HEK293 (cell line): Measurements from ENCODE around the gene FASTK.
A peak's percentile ranks its signal among the peaks of the same experiment; 100 is the strongest.

Source experiments
- EGR2 ChIP-seq: fragments of 450-650 bp; formaldehyde crosslinking; IDR thresholded peaks from 2 replicates; pipeline ENCODE4 v1.5.1; 2016; ENCODE audit warnings: low read depth, missing biosample characterization, missing genetic modification characterization
- GLIS2 ChIP-seq: fragments of 450-650 bp; formaldehyde crosslinking; IDR thresholded peaks from 2 replicates; pipeline ENCODE4 v1.5.1; 2016; ENCODE audit warnings: missing biosample characterization, missing genetic modification characterization
- IKZF3 ChIP-seq: fragments of 450-650 bp; IDR thresholded peaks from 2 replicates; pipeline ENCODE4 v1.5.0; 2018; ENCODE audit warnings: missing biosample characterization, mild to moderate bottlenecking, missing genetic modification characterization, moderate library complexity
- KLF1 ChIP-seq: fragments of 450-650 bp; formaldehyde crosslinking; IDR thresholded peaks from 2 replicates; pipeline ENCODE4 v1.5.1; 2016; ENCODE audit warnings: missing biosample characterization, missing genetic modification characterization
- PATZ1 ChIP-seq: fragments of 450-650 bp; formaldehyde crosslinking; IDR thresholded peaks from 2 replicates; pipeline ENCODE4 v1.5.1; 2016; ENCODE audit warnings: missing biosample characterization, missing genetic modification characterization
- PRDM1 ChIP-seq: fragments of 450-650 bp; formaldehyde crosslinking; IDR thresholded peaks from 2 replicates; pipeline ENCODE4; 2016; ENCODE audit warnings: missing biosample characterization, missing genetic modification characterization
- YY2 ChIP-seq: fragments of 450-650 bp; formaldehyde crosslinking; IDR thresholded peaks from 2 replicates; pipeline ENCODE4 v1.5.1; 2016; ENCODE audit warnings: missing biosample characterization, missing genetic modification characterization
- ZBTB48 ChIP-seq: fragments of 450-650 bp; formaldehyde crosslinking; IDR thresholded peaks from 2 replicates; pipeline ENCODE4 v1.5.1; 2016; ENCODE audit warnings: missing biosample characterization, missing genetic modification characterization
- ZBTB6 ChIP-seq: fragments of 450-650 bp; formaldehyde crosslinking; IDR thresholded peaks from 2 replicates; pipeline ENCODE4 v1.5.1; 2017; ENCODE audit warnings: missing biosample characterization, missing genetic modification characterization
- ZEB2 ChIP-seq: fragments of 450-650 bp; formaldehyde crosslinking; IDR thresholded peaks from 2 replicates; pipeline ENCODE4 v1.5.1; 2016; ENCODE audit warnings: missing biosample characterization, missing genetic modification characterization
- ZFP69B ChIP-seq: fragments of 450-650 bp; formaldehyde crosslinking; IDR thresholded peaks from 2 replicates; pipeline ENCODE4 v1.5.1; 2016; ENCODE audit warnings: missing biosample characterization, missing genetic modification characterization
- ZIC2 ChIP-seq: fragments of 450-650 bp; formaldehyde crosslinking; IDR thresholded peaks from 2 replicates; pipeline ENCODE4 v1.5.1; 2016; ENCODE audit warnings: missing biosample characterization, missing genetic modification characterization
- ZNF133 ChIP-seq: fragments of 450-650 bp; formaldehyde crosslinking; IDR thresholded peaks from 2 replicates; pipeline ENCODE4 v1.5.1; 2016; ENCODE audit warnings: missing biosample characterization, missing genetic modification characterization
- ZNF174 ChIP-seq: fragments of 450-650 bp; formaldehyde crosslinking; IDR thresholded peaks from 2 replicates; pipeline ENCODE4 v1.5.0; 2017; ENCODE audit warnings: missing biosample characterization, mild to moderate bottlenecking, missing genetic modification characterization
- ZNF175 ChIP-seq: fragments of 450-650 bp; formaldehyde crosslinking; IDR thresholded peaks from 2 replicates; pipeline ENCODE4 v1.5.1; 2016; ENCODE audit warnings: missing biosample characterization, missing genetic modification characterization
- ZNF211 ChIP-seq: fragments of 450-650 bp; formaldehyde crosslinking; IDR thresholded peaks from 2 replicates; pipeline ENCODE4 v1.5.1; 2016; ENCODE audit warnings: low read depth, missing biosample characterization, missing genetic modification characterization
- ZNF280C ChIP-seq: fragments of 450-650 bp; formaldehyde crosslinking; IDR thresholded peaks from 2 replicates; pipeline ENCODE4 v1.5.1; 2016; ENCODE audit warnings: missing biosample characterization, missing genetic modification characterization
- ZNF324 ChIP-seq: fragments of 450-650 bp; formaldehyde crosslinking; IDR thresholded peaks from 2 replicates; pipeline ENCODE4 v1.5.1; 2016; ENCODE audit warnings: missing biosample characterization, missing genetic modification characterization
- ZNF335 ChIP-seq: fragments of 450-650 bp; formaldehyde crosslinking; conservative IDR thresholded peaks from 2 replicates; pipeline ENCODE4 v1.5.1; 2016; ENCODE audit warnings: missing biosample characterization, missing genetic modification characterization
- ZNF404 ChIP-seq: fragments of 450-650 bp; formaldehyde crosslinking; IDR thresholded peaks from 2 replicates; pipeline ENCODE4 v1.5.1; 2017; ENCODE audit warnings: missing biosample characterization, missing genetic modification characterization
- ZNF558 ChIP-seq: fragments of 450-650 bp; formaldehyde crosslinking; IDR thresholded peaks from 2 replicates; pipeline ENCODE4 v1.5.1; 2016; ENCODE audit warnings: missing biosample characterization, missing genetic modification characterization
- ZNF561 ChIP-seq: fragments of 450-650 bp; IDR thresholded peaks from 2 replicates; pipeline ENCODE4 v1.5.1; 2018; ENCODE audit warnings: missing biosample characterization, missing genetic modification characterization, borderline replicate concordance
- ZNF600 ChIP-seq: fragments of 450-650 bp; formaldehyde crosslinking; IDR thresholded peaks from 2 replicates; pipeline ENCODE4 v1.5.1; 2016; ENCODE audit warnings: missing biosample characterization, missing genetic modification characterization
- ZNF623 ChIP-seq: fragments of 450-650 bp; formaldehyde crosslinking; IDR thresholded peaks from 2 replicates; pipeline ENCODE4 v1.5.1; 2016; ENCODE audit warnings: missing biosample characterization, missing genetic modification characterization
- ZNF629 ChIP-seq: fragments of 450-650 bp; formaldehyde crosslinking; IDR thresholded peaks from 2 replicates; pipeline ENCODE4 v1.5.1; 2017; ENCODE audit warnings: missing biosample characterization, missing genetic modification characterization
- ZNF692 ChIP-seq: fragments of 450-650 bp; formaldehyde crosslinking; IDR thresholded peaks from 2 replicates; pipeline ENCODE4 v1.5.1; 2016; ENCODE audit warnings: missing biosample characterization, missing genetic modification characterization
- ZNF76 ChIP-seq: fragments of 450-650 bp; formaldehyde crosslinking; IDR thresholded peaks from 2 replicates; pipeline ENCODE4; 2016; ENCODE audit warnings: low read depth, missing biosample characterization, missing genetic modification characterization, borderline replicate concordance
- ZNF785 ChIP-seq: fragments of 450-650 bp; formaldehyde crosslinking; IDR thresholded peaks from 2 replicates; pipeline ENCODE4 v1.5.1; 2016; ENCODE audit warnings: missing biosample characterization, missing genetic modification characterization
- ZSCAN4 ChIP-seq: fragments of 450-650 bp; formaldehyde crosslinking; IDR thresholded peaks from 2 replicates; pipeline ENCODE4 v1.5.1; 2017; ENCODE audit warnings: missing biosample characterization, missing genetic modification characterization
- ZXDB ChIP-seq: fragments of 450-650 bp; formaldehyde crosslinking; IDR thresholded peaks from 2 replicates; pipeline ENCODE4 v1.5.1; 2016; ENCODE audit warnings: missing biosample characterization, missing genetic modification characterization
- TF ChIP-seq, protein P1 (sequence below): sonication (generic); formaldehyde crosslinking; IDR thresholded peaks from 2 replicates; pipeline ENCODE4 v1.8.1; 2022; ENCODE audit warnings: mild to moderate bottlenecking, moderate library complexity, missing genetic modification reagents

The FASTK gene

DNA sequence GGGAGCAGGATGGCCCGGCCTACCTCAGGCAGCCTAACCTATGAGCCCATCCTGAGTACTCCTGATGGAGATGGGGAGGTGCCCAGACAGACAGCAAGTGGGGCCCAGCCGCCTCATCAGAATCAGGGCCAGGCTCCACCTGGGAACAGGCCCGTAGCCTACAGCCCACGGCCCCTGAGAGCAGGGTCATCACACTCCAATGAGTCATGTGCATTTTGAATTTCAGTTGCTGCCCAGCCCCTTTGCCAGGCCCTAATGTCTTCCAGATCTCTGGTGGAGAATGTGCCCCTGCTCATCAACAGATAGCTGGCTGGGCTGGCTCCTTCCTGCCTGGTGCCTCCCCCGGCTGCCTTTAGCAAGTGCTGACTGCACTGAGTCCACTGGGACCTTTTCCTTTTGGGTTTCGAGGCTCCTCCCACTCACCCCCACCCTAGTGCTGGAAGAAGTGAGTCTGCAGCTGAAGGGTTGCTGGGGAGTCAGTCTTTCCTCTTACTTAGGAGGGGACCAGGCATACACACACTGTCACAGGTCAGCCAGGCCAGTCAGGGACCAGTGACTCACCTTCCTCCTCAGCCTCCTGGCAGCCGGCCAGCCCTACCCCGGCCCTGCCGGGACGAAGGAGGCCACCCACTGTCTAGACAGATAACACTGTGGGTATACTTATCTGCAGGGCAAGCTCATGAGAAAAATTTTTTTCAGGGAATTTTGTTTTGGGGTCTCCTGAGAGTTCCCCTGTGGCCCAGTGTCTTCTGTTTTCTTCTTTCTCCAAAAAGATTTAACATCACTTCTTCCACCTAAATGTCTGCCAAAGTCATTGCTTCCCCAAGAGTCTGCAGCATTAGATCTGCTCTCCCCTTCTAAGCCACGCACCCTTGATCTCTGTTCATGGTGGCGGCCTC is 41.4 kb downstream of the FASTK start (continued):
- TF ChIP-seq ZNF692 (peak; percentile 54; the same call in 1 of the 2 replicates), ZNF600 (tag by site-specific recombination) (peak; percentile 77), EGR2 (tag by site-specific recombination) (peak; percentile 66), ZNF561 (tag by site-specific recombination) (0 out of 2 replicates have a peak, but pooled peaks have one; percentile 56), ZNF175 (tag by site-specific recombination) (no peak), ZEB2 (0 out of 2 replicates have a peak, but pooled peaks have one; percentile 26), ZNF324 (tag by site-specific recombination) (0 out of 2 replicates have a peak, but pooled peaks have one; percentile 41), ZNF335 (tag by site-specific recombination) (peak; percentile 89), PATZ1 (tag by site-specific recombination) (peak; percentile 87), ZNF558 (peak; percentile 73; the same call in 1 of the 2 replicates), ZNF785 (tag by site-specific recombination) (no peak), ZNF623 (tag by site-specific recombination) (no peak), ZNF629 (tag by site-specific recombination) (peak; percentile 34), ZIC2 (tag by site-specific recombination) (peak; percentile 57), ZBTB48 (tag by site-specific recombination) (peak; percentile 70), YY2 (tag by site-specific recombination) (no peak), ZNF404 (tag by site-specific recombination) (no peak), ZFP69B (peak; percentile 48; the same call in 1 of the 2 replicates), ZSCAN4 (tag by site-specific recombination) (peak; percentile 68), KLF1 (tag by site-specific recombination) (peak; percentile 32; the same call in 1 of the 2 replicates), ZNF133 (tag by site-specific recombination) (no peak), IKZF3 (tag by site-specific recombination) (0 out of 2 replicates have a peak, but pooled peaks have one; percentile 20), ZBTB6 (tag by site-specific recombination) (no peak), ZNF76 (tag by site-specific recombination) (no peak), ZNF174 (no peak), PRDM1 (tag by site-specific recombination) (peak; percentile 34; the same call in 1 of the 2 replicates), ZXDB (tag by site-specific recombination) (peak; percentile 29; the same call in 1 of the 2 replicates), ZNF280C (tag by site-specific recombination) (no peak), GLIS2 (tag by site-specific recombination) (peak; percentile 42; the same call in 1 of the 2 replicates), ZNF211 (no peak)
- TF ChIP-seq, protein P1, sequence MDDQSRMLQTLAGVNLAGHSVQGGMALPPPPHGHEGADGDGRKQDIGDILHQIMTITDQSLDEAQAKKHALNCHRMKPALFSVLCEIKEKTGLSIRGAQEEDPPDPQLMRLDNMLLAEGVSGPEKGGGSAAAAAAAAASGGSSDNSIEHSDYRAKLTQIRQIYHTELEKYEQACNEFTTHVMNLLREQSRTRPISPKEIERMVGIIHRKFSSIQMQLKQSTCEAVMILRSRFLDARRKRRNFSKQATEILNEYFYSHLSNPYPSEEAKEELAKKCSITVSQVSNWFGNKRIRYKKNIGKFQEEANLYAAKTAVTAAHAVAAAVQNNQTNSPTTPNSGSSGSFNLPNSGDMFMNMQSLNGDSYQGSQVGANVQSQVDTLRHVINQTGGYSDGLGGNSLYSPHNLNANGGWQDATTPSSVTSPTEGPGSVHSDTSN (CRISPR knock-in tag), result no peak
